ENCODE data around the gene CTAG2. TPM values are rescaled to one million over a fixed set of nuclear protein-coding genes. Genes with fewer than 3 reads are reported as not detected.

Gene CTAG2
- total and polyA plus RNA-seq, 2 donors (not counting 3 experiments of a cell fraction or from before 2014, with no cell fraction given), result not detected

DNA sequence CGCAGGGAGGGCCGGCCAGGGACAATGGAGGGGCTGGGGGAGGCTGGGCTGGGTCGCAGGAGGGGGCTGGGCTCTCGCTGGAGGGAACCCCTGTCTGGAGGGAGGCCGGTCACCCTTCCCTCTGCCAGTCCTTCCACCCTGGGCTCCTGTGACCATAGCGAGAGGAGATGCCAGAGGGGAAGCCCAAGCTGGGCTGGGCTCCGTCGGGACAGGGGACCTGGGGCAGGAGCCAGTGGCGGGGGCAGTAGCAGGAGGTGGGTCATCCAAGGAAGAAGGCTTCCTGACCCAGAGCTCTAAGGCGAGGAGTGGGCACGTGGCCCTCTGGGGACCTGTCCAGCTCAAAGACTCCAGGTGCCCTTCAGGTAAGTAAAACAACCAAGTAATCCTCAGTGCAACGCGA, 51.2 kb downstream of the CTAG2 start:
- TF ChIP-seq GATA2 (IDR thresholded peaks at IDR 0.05; ENCODE audit: insufficient read depth, insufficient read length, low read depth, low read length), result no peak
- no peak for TF ChIP-seq JUN (IDR thresholded peaks at IDR 0.05; ENCODE audit: borderline replicate concordance, insufficient read depth, insufficient read length, low read depth)
- TF ChIP-seq, protein P1, sequence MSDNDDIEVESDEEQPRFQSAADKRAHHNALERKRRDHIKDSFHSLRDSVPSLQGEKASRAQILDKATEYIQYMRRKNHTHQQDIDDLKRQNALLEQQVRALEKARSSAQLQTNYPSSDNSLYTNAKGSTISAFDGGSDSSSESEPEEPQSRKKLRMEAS (IDR thresholded peaks at IDR 0.05; ENCODE audit: insufficient read depth, insufficient read length), result no peak
- no peak for TF ChIP-seq POLR2AphosphoS5 (IDR thresholded peaks at IDR 0.05; ENCODE audit: insufficient read depth, low read depth, low read length)
- no peak for TF ChIP-seq POLR2A (IDR thresholded peaks at IDR 0.05; ENCODE audit: low read depth, low read length)
- TF ChIP-seq FOS (IDR thresholded peaks at IDR 0.05; ENCODE audit: borderline replicate concordance, insufficient read depth, low read length), result no peak
- no peak for TF ChIP-seq EZH2 (IDR thresholded peaks at IDR 0.05; ENCODE audit: borderline replicate concordance, low read depth, low read length, severe bottlenecking)
- TF ChIP-seq, protein P2, sequence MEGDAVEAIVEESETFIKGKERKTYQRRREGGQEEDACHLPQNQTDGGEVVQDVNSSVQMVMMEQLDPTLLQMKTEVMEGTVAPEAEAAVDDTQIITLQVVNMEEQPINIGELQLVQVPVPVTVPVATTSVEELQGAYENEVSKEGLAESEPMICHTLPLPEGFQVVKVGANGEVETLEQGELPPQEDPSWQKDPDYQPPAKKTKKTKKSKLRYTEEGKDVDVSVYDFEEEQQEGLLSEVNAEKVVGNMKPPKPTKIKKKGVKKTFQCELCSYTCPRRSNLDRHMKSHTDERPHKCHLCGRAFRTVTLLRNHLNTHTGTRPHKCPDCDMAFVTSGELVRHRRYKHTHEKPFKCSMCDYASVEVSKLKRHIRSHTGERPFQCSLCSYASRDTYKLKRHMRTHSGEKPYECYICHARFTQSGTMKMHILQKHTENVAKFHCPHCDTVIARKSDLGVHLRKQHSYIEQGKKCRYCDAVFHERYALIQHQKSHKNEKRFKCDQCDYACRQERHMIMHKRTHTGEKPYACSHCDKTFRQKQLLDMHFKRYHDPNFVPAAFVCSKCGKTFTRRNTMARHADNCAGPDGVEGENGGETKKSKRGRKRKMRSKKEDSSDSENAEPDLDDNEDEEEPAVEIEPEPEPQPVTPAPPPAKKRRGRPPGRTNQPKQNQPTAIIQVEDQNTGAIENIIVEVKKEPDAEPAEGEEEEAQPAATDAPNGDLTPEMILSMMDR (IDR thresholded peaks at IDR 0.05; ENCODE audit: extremely low read depth in 1 of 2, insufficient read depth in 1 of 2, low read depth in 1 of 2, low read length in 2 of 2), result no peak
- no peak for TF ChIP-seq MYC (IDR thresholded peaks at IDR 0.05; ENCODE audit: low read depth, low read length)
- Histone ChIP-seq H3K9ac (replicated peaks; ENCODE audit: extremely low read depth, insufficient read depth, low read length) (no peak overlapping the region), H3K9me1 (replicated peaks; ENCODE audit: control insufficient read depth, extremely low read depth, insufficient read depth, low read length) (no peaks in the 10 kb centered on the region), H3K4me1 (ENCODE audit: control insufficient read depth, extremely low read depth, insufficient read depth, low read length) (peaks cover 6% of the 10 kb centered on the region), H2AFZ (ENCODE audit: low read depth, low read length) (no peak overlapping the region), H3K36me3 (ENCODE audit: control insufficient read depth in 2 of 2, extremely low read depth in 1 of 2, insufficient read depth in 2 of 2, low read length in 2 of 2) (no peaks in the 10 kb centered on the region), H4K20me1 (replicated peaks; ENCODE audit: control insufficient read depth, extremely low read depth, insufficient read depth, low read length) (no peaks in the 10 kb centered on the region), H3K79me2 (ENCODE audit: control insufficient read depth, insufficient read depth, low read length) (no peaks in the 10 kb centered on the region), H3K27ac (ENCODE audit: insufficient read depth, low read depth, low read length) (no peak overlapping the region), H3K4me2 (ENCODE audit: insufficient read depth, low read length) (no peak overlapping the region), H3K9me3 (replicated peaks; ENCODE audit: control insufficient read depth, insufficient read depth, low read length) (no peaks in the 10 kb centered on the region), H3K4me3 (replicated peaks in 1 of 3; ENCODE audit: insufficient read depth in 1 of 3, low read depth in 1 of 3, low read length in 3 of 3) (no peak overlapping the region), H3K27me3 (ENCODE audit: control insufficient read depth in 2 of 2, insufficient read depth in 2 of 2, low read length in 2 of 2) (no peaks in the 10 kb centered on the region)
- CTCF ChIA-PET, result no interaction called here
- POLR2A ChIA-PET, result no interaction called here
- no peak for DNase-seq (ENCODE audit: low read depth, low spot score)
- dilution Hi-C loops (cut with MboI; ENCODE audit: extremely low pct_ligation_motif_present, low sequenced_read_pairs), result no loop called here
- intact Hi-C loops (cut with micrococcal nuclease), result no loop called here
- BruUV-seq (replicated peaks), result no TSS peak
- no peak for FAIRE-seq

Small RNA genes within 50 kb of the gene (small RNA-seq; reads per million reads assigned to genes)
- not detected for gene AC244090.1 (ENCODE audit: insufficient read depth, insufficient read length, low read depth, low replicate concordance)
- not detected for gene AC244107.2 (ENCODE audit: insufficient read depth, insufficient read length, low read depth, low replicate concordance)

Other genes starting within 250 kb of the CTAG2 start
- gene DNASE1L1, start 244.3 kb downstream of the CTAG2 start, total RNA-seq, result 47.5 and 61.5 TPM in 2 replicates
- gene DNASE1L1, start 244.3 kb downstream of the CTAG2 start, polyA plus RNA-seq, result 84.9 and 90.8 TPM in 2 replicates
- 43.4 and 46.6 TPM in 2 replicates for gene TAFAZZIN, start 242.0 kb downstream of the CTAG2 start, total RNA-seq
- gene TAFAZZIN, start 242.0 kb downstream of the CTAG2 start, polyA plus RNA-seq, result 33.8 and 37.2 TPM in 2 replicates
- 136 and 145 TPM in 2 replicates for gene ATP6AP1, start 224.9 kb downstream of the CTAG2 start, total RNA-seq
- 322 and 393 TPM in 2 replicates for gene ATP6AP1, start 224.9 kb downstream of the CTAG2 start, polyA plus RNA-seq
- gene GDI1, start 216.4 kb downstream of the CTAG2 start, total RNA-seq, result 128 and 131 TPM in 2 replicates
- gene GDI1, start 216.4 kb downstream of the CTAG2 start, polyA plus RNA-seq, result 247 and 267 TPM in 2 replicates
- gene FAM50A, start 209.4 kb downstream of the CTAG2 start, total RNA-seq, result 111 and 123 TPM in 2 replicates
- 66.6 and 75.9 TPM in 2 replicates for gene FAM50A, start 209.4 kb downstream of the CTAG2 start, polyA plus RNA-seq
- gene PLXNA3, start 195.3 kb downstream of the CTAG2 start, total RNA-seq, result 58.3 and 58.6 TPM in 2 replicates
- gene PLXNA3, start 195.3 kb downstream of the CTAG2 start, polyA plus RNA-seq, result 56.8 and 63.2 TPM in 2 replicates
- 14.3 and 17.8 TPM in 2 replicates for gene LAGE3, start 174.3 kb downstream of the CTAG2 start, total RNA-seq
- gene LAGE3, start 174.3 kb downstream of the CTAG2 start, polyA plus RNA-seq, result 31.9 and 47.8 TPM in 2 replicates
- 27.2 and 31.4 TPM in 2 replicates for gene UBL4A, start 167.0 kb downstream of the CTAG2 start, total RNA-seq
- 25.3 and 28.3 TPM in 2 replicates for gene UBL4A, start 167.0 kb downstream of the CTAG2 start, polyA plus RNA-seq
- 19.7 and 22.6 TPM in 2 replicates for gene SLC10A3, start 162.9 kb downstream of the CTAG2 start, total RNA-seq
- 21.9 and 30.8 TPM in 2 replicates for gene SLC10A3, start 162.9 kb downstream of the CTAG2 start, polyA plus RNA-seq
- 25.6 and 42.9 TPM in 2 replicates for gene FAM3A, start 137.3 kb downstream of the CTAG2 start, total RNA-seq
- gene FAM3A, start 137.3 kb downstream of the CTAG2 start, polyA plus RNA-seq, result 32.0 and 37.3 TPM in 2 replicates
- gene G6PD, start 106.7 kb downstream of the CTAG2 start, total RNA-seq, result 159 and 161 TPM in 2 replicates
- 155 and 173 TPM in 2 replicates for gene G6PD, start 106.7 kb downstream of the CTAG2 start, polyA plus RNA-seq
- gene IKBKG, start 106.0 kb downstream of the CTAG2 start, total RNA-seq, result 40.3 and 41.2 TPM in 2 replicates
- gene IKBKG, start 106.0 kb downstream of the CTAG2 start, polyA plus RNA-seq, result 47.8 and 52.1 TPM in 2 replicates
- gene CTAG1A, start 68.4 kb downstream of the CTAG2 start, total RNA-seq, result not detected in 2 replicates
- gene CTAG1A, start 68.4 kb downstream of the CTAG2 start, polyA plus RNA-seq, result not detected in 2 replicates
- gene CTAG1B, start 34.3 kb downstream of the CTAG2 start, total RNA-seq, result not detected in 2 replicates
- gene CTAG1B, start 34.3 kb downstream of the CTAG2 start, polyA plus RNA-seq, result not detected in 2 replicates
- 4.0 and 6.2 TPM in 2 replicates for gene GAB3, start 97.5 kb upstream of the CTAG2 start, total RNA-seq
- 6.0 and 6.1 TPM in 2 replicates for gene GAB3, start 97.5 kb upstream of the CTAG2 start, polyA plus RNA-seq
- 63.7 and 69.1 TPM in 2 replicates for gene DKC1, start 109.3 kb upstream of the CTAG2 start, total RNA-seq
- gene DKC1, start 109.3 kb upstream of the CTAG2 start, polyA plus RNA-seq, result 19.4 and 28.6 TPM in 2 replicates
- gene MPP1, start 151.9 kb upstream of the CTAG2 start, total RNA-seq, result 27.0 and 32.3 TPM in 2 replicates
- 22.1 and 23.0 TPM in 2 replicates for gene MPP1, start 151.9 kb upstream of the CTAG2 start, polyA plus RNA-seq
- gene SMIM9, start 181.1 kb upstream of the CTAG2 start, total RNA-seq, result not detected in 2 replicates
- gene SMIM9, start 181.1 kb upstream of the CTAG2 start, polyA plus RNA-seq, result not detected in 2 replicates
- gene F8A1, start 232.8 kb upstream of the CTAG2 start, total RNA-seq, result 11.4 and 19.8 TPM in 2 replicates
- 9.6 and 10.0 TPM in 2 replicates for gene F8A1, start 232.8 kb upstream of the CTAG2 start, polyA plus RNA-seq